Measurements from ENCODE around the gene ZNF622. TPM values are rescaled to one million over a fixed set of nuclear protein-coding genes. Genes with fewer than 3 reads are reported as not detected.

Gene ZNF622
- total RNA-seq, 1 experiment from 2014 or later, result 54.4 TPM

- intact Hi-C loops (cut with micrococcal nuclease; ENCODE audit: unreplicated experiment), result no loop called here
- Histone ChIP-seq H3K27me3 (ENCODE audit: insufficient read depth, low read depth) (no peaks in the 10 kb centered on the region), H3K9me3 (ENCODE audit: insufficient read depth, low read depth) (no peaks in the 10 kb centered on the region), H3K36me3 (ENCODE audit: low read depth) (no peaks in the 10 kb centered on the region), H4K20me1 (ENCODE audit: insufficient read depth) (no peaks in the 10 kb centered on the region), H3K4me1 (replicated peaks; ENCODE audit: insufficient read depth) (peaks cover 38% of the 10 kb centered on the region), H3K4me2 (no peak overlapping the region), H2AFZ (no peak overlapping the region), H3F3A (ENCODE audit: insufficient read depth, low read depth) (peaks cover 28% of the 10 kb centered on the region), H3K9me2 (ENCODE audit: insufficient read depth) (0 out of 2 replicates have a peak, but pooled peaks cover 5% of the 10 kb centered on the region), H3K4me3 (no peak overlapping the region), H3K27ac (no peak overlapping the region), H3K79me2 (ENCODE audit: low read depth) (no peaks in the 10 kb centered on the region)
- BruUV-seq (replicated peaks), result no TSS peak
- POLR2A ChIA-PET (ENCODE audit: unreplicated experiment), result no interaction called here
- TF ChIP-seq EZH2 (IDR thresholded peaks at IDR 0.05; ENCODE audit: low read depth) (no peak), CTCF (conservative IDR thresholded peaks at IDR 0.05) (no peak)
- DNase-seq, result peak in 1 of 2 experiments; percentile 32
- CTCF ChIA-PET, result no interaction called here
Measured at GRCh38 chr5:16505140-16505891, 39.7 kb upstream of the ZNF622 start.

GRCh38 chr5:16504571-16504970, 39.0 kb upstream of the ZNF622 start:
- Histone ChIP-seq H3K9me3 (ENCODE audit: insufficient read depth, low read depth) (no peaks in the 10 kb centered on the region), H3K4me3 (no peak overlapping the region), H3K36me3 (ENCODE audit: low read depth) (no peaks in the 10 kb centered on the region), H3F3A (ENCODE audit: insufficient read depth, low read depth) (peaks cover 27% of the 10 kb centered on the region), H3K79me2 (ENCODE audit: low read depth) (no peaks in the 10 kb centered on the region), H3K27ac (no peak overlapping the region), H2AFZ (no peak overlapping the region), H3K4me2 (no peak overlapping the region), H3K4me1 (replicated peaks; ENCODE audit: insufficient read depth) (peaks cover 34% of the 10 kb centered on the region), H4K20me1 (ENCODE audit: insufficient read depth) (no peaks in the 10 kb centered on the region), H3K27me3 (ENCODE audit: insufficient read depth, low read depth) (no peaks in the 10 kb centered on the region), H3K9me2 (ENCODE audit: insufficient read depth) (0 out of 2 replicates have a peak, but pooled peaks cover 5% of the 10 kb centered on the region)
- no peak for TF ChIP-seq CTCF (conservative IDR thresholded peaks at IDR 0.05)
- TF ChIP-seq EZH2 (IDR thresholded peaks at IDR 0.05; ENCODE audit: low read depth), result no peak
- CTCF ChIA-PET, result no interaction called here
- intact Hi-C loops (cut with micrococcal nuclease; ENCODE audit: unreplicated experiment), result no loop called here
- no peak for DNase-seq
- BruUV-seq (replicated peaks), result no TSS peak
- POLR2A ChIA-PET (ENCODE audit: unreplicated experiment), result no interaction called here

GRCh38 chr5:16502866-16503265, 37.3 kb upstream of the ZNF622 start:
- POLR2A ChIA-PET (ENCODE audit: unreplicated experiment), result interaction anchor here (0.6 kb wide), 1 partner anchor 1821 kb away, joined by 4 read pairs; no protein-coding TSS in a partner anchor
- no peaks in the 10 kb centered on the region for H3K27me3 ChIP-seq (ENCODE audit: insufficient read depth, low read depth)
- BruUV-seq (replicated peaks), result no TSS peak

More at GRCh38 chr5:16502866-16503265, 37.3 kb upstream of the ZNF622 start:
- Histone ChIP-seq H3F3A (ENCODE audit: insufficient read depth, low read depth) (peaks cover 11% of the 10 kb centered on the region; the same call in 1 of the 2 replicates), H3K9me3 (ENCODE audit: insufficient read depth, low read depth) (no peaks in the 10 kb centered on the region), H3K36me3 (ENCODE audit: low read depth) (no peaks in the 10 kb centered on the region), H4K20me1 (ENCODE audit: insufficient read depth) (no peaks in the 10 kb centered on the region), H3K4me1 (replicated peaks; ENCODE audit: insufficient read depth) (peaks cover 21% of the 10 kb centered on the region), H2AFZ (no peak overlapping the region), H3K4me2 (peak overlapping the region; percentile 19; the same call in 1 of the 2 replicates), H3K79me2 (ENCODE audit: low read depth) (no peaks in the 10 kb centered on the region), H3K4me3 (no peak overlapping the region), H3K9me2 (ENCODE audit: insufficient read depth) (0 out of 2 replicates have a peak, but pooled peaks cover 5% of the 10 kb centered on the region), H3K27ac (peak overlapping the region; percentile 28; the same call in 1 of the 2 replicates)
- intact Hi-C loops (cut with micrococcal nuclease; ENCODE audit: unreplicated experiment), result no loop called here
- DNase-seq, result peak in 1 of 2 experiments; percentile 69
- CTCF ChIA-PET, result no interaction called here
- no peak for TF ChIP-seq EZH2 (IDR thresholded peaks at IDR 0.05; ENCODE audit: low read depth)
- TF ChIP-seq CTCF (conservative IDR thresholded peaks at IDR 0.05), result no peak

All from PC-9 (cell line).